CD4-positive, CD25-positive, alpha-beta regulatory T cell (primary cell): Measurements from ENCODE around the gene SNCAIP. TPM values are rescaled to one million over a fixed set of nuclear protein-coding genes. Genes with fewer than 3 reads are reported as not detected.

Experiments
- ATAC-seq, 2 donors: fragments of 150-1000 bp; cut with Tn5 transposase; one replicate each; pipeline ENCODE4 v1.10.0; 2021; ENCODE audit warnings: low read depth in 2 of 2, moderate number of reproducible peaks in 2 of 2, moderate library complexity in 1 of 2
- DNase-seq, 3 donors: peaks; one replicate each; pipeline versions ENCODE4 v3.0.0 to v3.0.0-alpha.2; 2012 to 2022; ENCODE audit warnings: mixed read lengths in 1 of 3
- H3K27ac ChIP-seq: one replicate; pipeline ENCODE4 v1.7.0; 2013; ENCODE audit warnings: mild to moderate bottlenecking, low read length; ENCODE audit not compliant: insufficient read depth, poor library complexity, severe bottlenecking
- H3K27me3 ChIP-seq: one replicate; pipeline ENCODE4 v1.7.0; 2013; ENCODE audit warnings: low read length; ENCODE audit not compliant: control insufficient read depth, insufficient read depth
- H3K36me3 ChIP-seq: one replicate; pipeline ENCODE4 v1.7.0; 2013; ENCODE audit warnings: mild to moderate bottlenecking, low read length, moderate library complexity; ENCODE audit not compliant: control insufficient read depth, insufficient read depth
- H3K4me1 ChIP-seq: 2 replicates; pipeline ENCODE4 v1.7.0; 2013; ENCODE audit warnings: mild to moderate bottlenecking, low read length; ENCODE audit not compliant: insufficient read depth, control insufficient read depth, poor library complexity, severe bottlenecking
- H3K4me3 ChIP-seq: one replicate; pipeline ENCODE4 v1.7.0; 2013; ENCODE audit warnings: low read depth, mild to moderate bottlenecking, low read length, moderate library complexity
- H3K9me3 ChIP-seq, 2 experiments: 1 replicate in 1 of 2; 2 replicates in 1 of 2; pipeline ENCODE4 v1.7.0; 2013; ENCODE audit warnings: low read length in 2 of 2, mild to moderate bottlenecking in 1 of 2, moderate library complexity in 1 of 2; ENCODE audit not compliant: control insufficient read depth in 2 of 2
- H3K27ac Mint-ChIP-seq, 3 donors: one replicate each; pipeline ENCODE4 v1.8.0; 2020 to 2022; ENCODE audit warnings: mild to moderate bottlenecking in 3 of 3, mixed read lengths in 3 of 3, moderate library complexity in 2 of 3
- H3K27me3 Mint-ChIP-seq: one replicate; pipeline ENCODE4 v1.8.0; 2022; ENCODE audit warnings: mild to moderate bottlenecking, mixed read lengths
- H3K36me3 Mint-ChIP-seq: one replicate; pipeline ENCODE4 v1.8.0; 2020; ENCODE audit warnings: mixed read lengths
- H3K4me1 Mint-ChIP-seq, 4 donors: one replicate each; pipeline ENCODE4 v1.8.0; 2020 to 2022; ENCODE audit warnings: mixed read lengths in 4 of 4, mild to moderate bottlenecking in 1 of 4
- H3K4me3 Mint-ChIP-seq, 4 donors: one replicate each; pipeline ENCODE4 v1.8.0; 2020 to 2022; ENCODE audit warnings: mild to moderate bottlenecking in 4 of 4, mixed read lengths in 4 of 4, moderate library complexity in 3 of 4
- H3K9me3 Mint-ChIP-seq, 7 donors: one replicate each; pipeline ENCODE4 v1.8.0; 2020 to 2022; ENCODE audit warnings: mixed read lengths in 7 of 7, mild to moderate bottlenecking in 3 of 7, moderate library complexity in 2 of 7
- polyA plus RNA-seq, 4 donors: library from polyadenylated mRNA; unstranded; fragments of 300-500 nt; fragmentation: Illumina TruSeq; gene quantifications; one replicate each; pipeline ENCODE4 v1.2.3, GENCODE V29; 2021
- total RNA-seq: library from RNA; stranded (reverse); gene quantifications from one replicate; pipeline ENCODE4 v1.2.3, GENCODE V29; 2022

The SNCAIP gene
- total and polyA plus RNA-seq, 5 donors from 2014 or later, result not detected

GRCh38 chr5:122401976-122402725 lies 90.1 kb downstream of the SNCAIP start:
- Histone ChIP-seq H3K36me3 (no peaks in the 10 kb centered on the region), H3K27me3 (no peaks in the 10 kb centered on the region), H3K27ac (no peak overlapping the region), H3K4me3 (no peak overlapping the region), H3K4me1 (no peaks in the 10 kb centered on the region), H3K9me3 (no peaks in the 10 kb centered on the region)
- no peaks in the 10 kb centered on the region for H3K4me1 Mint-ChIP-seq
- no peak overlapping the region for H3K4me3 Mint-ChIP-seq
- ATAC-seq (no peak), DNase-seq (no peak)
- H3K36me3 Mint-ChIP-seq, result no peaks in the 10 kb centered on the region
- H3K9me3 Mint-ChIP-seq, result peaks cover 0 to 4% (median 0%) of the 10 kb centered on the region in 7 donors
- no peaks in the 10 kb centered on the region for H3K27me3 Mint-ChIP-seq
- no peak overlapping the region for H3K27ac Mint-ChIP-seq

- no peaks in the 10 kb centered on the region for H3K27me3 Mint-ChIP-seq
- H3K4me3 Mint-ChIP-seq, result no peak overlapping the region
- no peaks in the 10 kb centered on the region for H3K4me1 Mint-ChIP-seq
- Histone ChIP-seq H3K27me3 (no peaks in the 10 kb centered on the region), H3K4me3 (no peak overlapping the region), H3K27ac (no peak overlapping the region), H3K9me3 (no peaks in the 10 kb centered on the region), H3K36me3 (no peaks in the 10 kb centered on the region), H3K4me1 (no peaks in the 10 kb centered on the region)
- H3K9me3 Mint-ChIP-seq, result peaks cover 0 to 1% (median 0%) of the 10 kb centered on the region in 7 donors
- ATAC-seq (no peak), DNase-seq (no peak)
- H3K27ac Mint-ChIP-seq, result no peak overlapping the region
- H3K36me3 Mint-ChIP-seq, result no peaks in the 10 kb centered on the region
These were observed 91.1 kb downstream of the SNCAIP start for GRCh38 chr5:122402955-122403685.

- no peaks in the 10 kb centered on the region for H3K36me3 Mint-ChIP-seq
- H3K4me3 ChIP-seq, result no peak overlapping the region
- no peak for ATAC-seq
These were observed 92.0 kb downstream of the SNCAIP start for GRCh38 chr5:122404018-122404417.

GRCh38 chr5:122404653-122405362 lies 92.8 kb downstream of the SNCAIP start:
- no peaks in the 10 kb centered on the region for H3K36me3 Mint-ChIP-seq
- H3K27me3 ChIP-seq, result no peaks in the 10 kb centered on the region
- H3K4me1 Mint-ChIP-seq, result no peaks in the 10 kb centered on the region
- peaks cover 0 to 1% (median 0%) of the 10 kb centered on the region in 7 donors for H3K9me3 Mint-ChIP-seq
- H3K36me3 ChIP-seq, result no peaks in the 10 kb centered on the region
- DNase-seq (no peak), ATAC-seq (no peak)
- H3K27ac Mint-ChIP-seq, result no peak overlapping the region
- H3K27ac ChIP-seq, result no peak overlapping the region
- no peaks in the 10 kb centered on the region for H3K9me3 ChIP-seq
- H3K27me3 Mint-ChIP-seq, result no peaks in the 10 kb centered on the region
- no peak overlapping the region for H3K4me3 ChIP-seq
- H3K4me1 ChIP-seq, result no peaks in the 10 kb centered on the region
- H3K4me3 Mint-ChIP-seq, result no peak overlapping the region

More at GRCh38 chr5:122404018-122404417, 92.0 kb downstream of the SNCAIP start:
- Mint-ChIP-seq H3K4me1 (no peaks in the 10 kb centered on the region), H3K4me3 (no peak overlapping the region), H3K9me3 (peaks cover 0 to 1% (median 0%) of the 10 kb centered on the region in 7 donors), H3K27ac (no peak overlapping the region), H3K27me3 (no peaks in the 10 kb centered on the region)
- no peak for DNase-seq
- H3K36me3 ChIP-seq, result no peaks in the 10 kb centered on the region
- no peaks in the 10 kb centered on the region for H3K9me3 ChIP-seq
- no peaks in the 10 kb centered on the region for H3K27me3 ChIP-seq
- H3K4me1 ChIP-seq, result no peaks in the 10 kb centered on the region
- H3K27ac ChIP-seq, result no peak overlapping the region

- no peaks in the 10 kb centered on the region for H3K4me1 ChIP-seq
- Mint-ChIP-seq H3K4me1 (no peaks in the 10 kb centered on the region), H3K9me3 (peaks cover 0 to 1% (median 0%) of the 10 kb centered on the region in 7 donors), H3K4me3 (no peak overlapping the region), H3K27me3 (no peaks in the 10 kb centered on the region), H3K36me3 (no peaks in the 10 kb centered on the region), H3K27ac (no peak overlapping the region)
- no peaks in the 10 kb centered on the region for H3K36me3 ChIP-seq
- DNase-seq, result no peak
- ATAC-seq, result no peak
- no peaks in the 10 kb centered on the region for H3K9me3 ChIP-seq
- no peak overlapping the region for H3K27ac ChIP-seq
- no peaks in the 10 kb centered on the region for H3K27me3 ChIP-seq
- H3K4me3 ChIP-seq, result no peak overlapping the region
These were observed 93.7 kb downstream of the SNCAIP start for GRCh38 chr5:122405751-122406150.

GRCh38 chr5:122406181-122406580 lies 94.1 kb downstream of the SNCAIP start:
- no peaks in the 10 kb centered on the region for H3K27me3 ChIP-seq
- no peak overlapping the region for H3K4me3 Mint-ChIP-seq
- H3K27ac ChIP-seq, result no peak overlapping the region
- no peak overlapping the region for H3K27ac Mint-ChIP-seq
- no peaks in the 10 kb centered on the region for H3K4me1 Mint-ChIP-seq
- no peak for ATAC-seq
- H3K36me3 Mint-ChIP-seq, result no peaks in the 10 kb centered on the region
- H3K9me3 Mint-ChIP-seq, result peaks cover 0 to 1% (median 0%) of the 10 kb centered on the region in 7 donors
- no peak overlapping the region for H3K4me3 ChIP-seq
- no peaks in the 10 kb centered on the region for H3K27me3 Mint-ChIP-seq
- no peaks in the 10 kb centered on the region for H3K36me3 ChIP-seq
- H3K4me1 ChIP-seq, result no peaks in the 10 kb centered on the region
- no peak for DNase-seq
- H3K9me3 ChIP-seq, result no peaks in the 10 kb centered on the region

- no peak overlapping the region for H3K27ac ChIP-seq
- no peak for ATAC-seq
- no peaks in the 10 kb centered on the region for H3K27me3 ChIP-seq
- no peaks in the 10 kb centered on the region for H3K4me1 ChIP-seq
- no peaks in the 10 kb centered on the region for H3K36me3 ChIP-seq
- no peaks in the 10 kb centered on the region for H3K9me3 ChIP-seq
- Mint-ChIP-seq H3K36me3 (no peaks in the 10 kb centered on the region), H3K27ac (no peak overlapping the region), H3K9me3 (peaks cover 0 to under 1% (median 0%) of the 10 kb centered on the region in 7 donors), H3K4me1 (no peaks in the 10 kb centered on the region), H3K4me3 (no peak overlapping the region), H3K27me3 (no peaks in the 10 kb centered on the region)
- DNase-seq, result no peak
- H3K4me3 ChIP-seq, result no peak overlapping the region
These were observed 96.7 kb downstream of the SNCAIP start for GRCh38 chr5:122408592-122409224.
